Measurements from ENCODE around the gene ZBTB32. TPM values are rescaled to one million over a fixed set of nuclear protein-coding genes. Genes with fewer than 3 reads are reported as not detected.

ZBTB32 gene
- total and polyA plus RNA-seq, 9 donors = 0.41 TPM; not detected in 8

DNA sequence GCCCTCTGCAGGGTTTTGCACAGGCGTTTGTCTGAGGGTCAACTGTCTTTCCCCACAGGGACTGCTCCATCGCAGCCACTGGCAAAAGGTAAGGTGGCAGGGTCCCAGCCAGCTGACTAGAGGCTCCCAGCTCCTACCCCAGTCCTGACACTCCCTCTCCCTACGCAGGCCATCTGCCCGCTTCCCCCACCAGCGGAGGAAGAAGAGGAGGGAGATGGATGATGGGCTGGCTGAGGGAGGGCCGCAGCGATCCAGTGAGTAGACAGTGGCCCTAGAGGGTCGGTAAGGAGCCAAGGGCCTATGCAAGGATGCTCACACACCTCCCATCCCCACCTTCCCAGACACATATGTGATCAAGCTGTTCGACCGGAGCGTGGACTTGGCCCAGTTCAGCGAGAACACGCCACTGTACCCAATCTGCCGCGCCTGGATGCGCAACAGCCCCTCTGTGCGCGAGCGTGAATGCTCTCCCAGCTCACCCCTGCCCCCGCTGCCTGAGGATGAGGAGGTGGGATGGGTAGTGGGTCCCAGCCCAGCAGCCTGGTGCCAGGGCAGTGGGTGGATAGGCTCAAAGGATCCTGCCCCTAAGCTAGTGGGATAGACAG is 48.5 kb downstream of the ZBTB32 start:
- Histone ChIP-seq H3K4me1 (ENCODE audit: insufficient read depth) (peaks cover 13% of the 10 kb centered on the region), H3K27me3 (no peaks in the 10 kb centered on the region), H3K9me3 (no peaks in the 10 kb centered on the region), H3K36me3 (no peaks in the 10 kb centered on the region), H3K4me3 (no peak overlapping the region), H3K27ac (no peak overlapping the region)
- TF ChIP-seq, protein P1, sequence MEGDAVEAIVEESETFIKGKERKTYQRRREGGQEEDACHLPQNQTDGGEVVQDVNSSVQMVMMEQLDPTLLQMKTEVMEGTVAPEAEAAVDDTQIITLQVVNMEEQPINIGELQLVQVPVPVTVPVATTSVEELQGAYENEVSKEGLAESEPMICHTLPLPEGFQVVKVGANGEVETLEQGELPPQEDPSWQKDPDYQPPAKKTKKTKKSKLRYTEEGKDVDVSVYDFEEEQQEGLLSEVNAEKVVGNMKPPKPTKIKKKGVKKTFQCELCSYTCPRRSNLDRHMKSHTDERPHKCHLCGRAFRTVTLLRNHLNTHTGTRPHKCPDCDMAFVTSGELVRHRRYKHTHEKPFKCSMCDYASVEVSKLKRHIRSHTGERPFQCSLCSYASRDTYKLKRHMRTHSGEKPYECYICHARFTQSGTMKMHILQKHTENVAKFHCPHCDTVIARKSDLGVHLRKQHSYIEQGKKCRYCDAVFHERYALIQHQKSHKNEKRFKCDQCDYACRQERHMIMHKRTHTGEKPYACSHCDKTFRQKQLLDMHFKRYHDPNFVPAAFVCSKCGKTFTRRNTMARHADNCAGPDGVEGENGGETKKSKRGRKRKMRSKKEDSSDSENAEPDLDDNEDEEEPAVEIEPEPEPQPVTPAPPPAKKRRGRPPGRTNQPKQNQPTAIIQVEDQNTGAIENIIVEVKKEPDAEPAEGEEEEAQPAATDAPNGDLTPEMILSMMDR (IDR thresholded peaks at IDR 0.05) = no peak
- no peak for TF ChIP-seq EP300 (IDR thresholded peaks at IDR 0.05)
- TF ChIP-seq POLR2A (IDR thresholded peaks at IDR 0.05) = no peak
- DNase-seq = peak in 2 of 5 donors; percentile 44 to 59
- WGBS, 3 donors = 90 to 93% (median 92%) methylated on average over 20 of the region's 20 CpGs
- intact Hi-C loops (cut with DNase I) = no loop called here

DNA sequence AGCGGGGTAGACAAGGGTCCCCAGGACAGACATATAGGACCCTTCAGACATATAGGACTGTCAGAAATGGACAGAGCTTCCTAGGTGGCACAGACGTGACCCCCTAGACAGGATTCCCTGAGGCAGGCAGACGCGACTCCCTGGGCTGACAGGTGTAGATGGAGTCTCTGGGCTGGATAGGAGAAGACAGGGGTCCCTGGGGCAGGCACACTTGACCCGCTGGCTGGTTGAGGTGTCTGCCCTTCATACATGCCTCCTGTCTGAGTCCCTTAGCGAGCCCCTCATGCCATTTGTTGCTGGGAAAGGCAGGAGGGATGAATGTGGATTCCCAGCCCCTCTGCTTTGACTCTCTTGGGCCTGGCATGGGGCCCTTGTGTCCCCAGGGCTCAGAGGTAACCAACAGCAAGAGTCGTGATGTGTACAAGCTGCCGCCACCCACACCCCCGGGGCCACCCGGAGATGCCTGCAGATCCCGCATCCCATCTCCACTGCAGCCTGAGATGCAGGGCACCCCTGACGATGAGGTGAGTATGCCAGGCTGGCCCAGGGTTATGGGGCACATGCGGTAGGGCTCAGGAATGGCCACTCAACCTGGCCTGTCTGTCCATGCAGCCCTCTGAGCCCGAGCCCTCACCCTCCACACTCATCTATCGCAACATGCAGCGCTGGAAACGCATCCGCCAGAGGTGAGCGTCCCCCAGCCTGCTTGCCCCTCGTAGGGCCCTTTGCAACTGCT is 49.4 kb downstream of the ZBTB32 start:
- 89 to 93% (median 90%) methylated on average over 16 to 20 of the region's 20 CpGs for WGBS, 3 donors
- peak overlapping the region; percentile 21 to 97 for H3K27ac ChIP-seq

DNA sequence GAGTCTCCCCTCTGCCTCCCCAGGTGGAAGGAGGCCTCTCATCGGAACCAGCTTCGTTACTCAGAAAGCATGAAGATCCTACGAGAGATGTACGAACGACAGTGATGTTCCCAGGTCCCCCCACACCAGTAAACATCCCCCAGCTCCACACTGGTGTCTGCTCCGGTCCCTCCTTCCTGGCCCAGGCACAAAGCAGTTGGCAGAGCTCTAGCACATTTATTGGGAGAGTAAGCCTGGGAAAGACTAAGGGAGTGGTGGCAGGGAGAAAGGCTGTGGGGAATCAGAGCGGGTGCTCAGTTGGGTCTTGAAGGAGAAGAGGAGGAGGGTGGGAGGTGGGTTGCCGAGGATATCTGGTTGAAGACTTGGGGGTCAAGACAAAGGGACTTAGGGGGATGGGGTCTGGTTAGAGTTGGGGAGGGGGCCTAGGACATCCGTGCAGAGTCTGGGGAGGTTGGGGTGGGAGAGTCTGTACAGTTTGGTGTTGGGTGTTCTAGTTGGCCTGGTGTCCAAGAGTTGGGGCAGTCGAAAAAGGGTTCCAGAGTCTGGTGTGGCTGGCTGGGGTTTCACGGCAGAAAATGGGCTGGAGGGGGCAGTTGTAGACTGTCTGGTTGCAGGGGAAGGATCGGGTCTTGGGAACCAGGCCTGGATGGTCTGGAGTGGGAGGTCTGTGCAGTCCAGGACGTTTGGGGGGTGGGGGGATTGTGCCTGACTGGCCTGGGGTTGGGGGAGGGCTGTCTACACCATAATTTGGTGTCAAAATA is 50.2 kb downstream of the ZBTB32 start:
- H3K9me3 ChIP-seq = no peaks in the 10 kb centered on the region
- intact Hi-C loops (cut with DNase I) = no loop called here
- no peak for TF ChIP-seq POLR2A (IDR thresholded peaks at IDR 0.05)
- no peak overlapping the region for H3K4me3 ChIP-seq
- H3K4me1 ChIP-seq (ENCODE audit: insufficient read depth) = peaks cover 12% of the 10 kb centered on the region
- H3K27ac ChIP-seq = peak overlapping the region; percentile 90 to 97
- no peaks in the 10 kb centered on the region for H3K27me3 ChIP-seq
- DNase-seq = peak in 4 of 5 donors; percentile 46 to 58 (median 58)
- WGBS, 3 donors = 69 to 73% (median 70%) methylated on average over 13 of the region's 13 CpGs
- no peaks in the 10 kb centered on the region for H3K36me3 ChIP-seq

More for the DNA sequence above, 49.4 kb downstream of the ZBTB32 start:
- no peak overlapping the region for H3K4me3 ChIP-seq
- TF ChIP-seq POLR2A (IDR thresholded peaks at IDR 0.05) = no peak
- no peak for TF ChIP-seq EP300 (IDR thresholded peaks at IDR 0.05)
- TF ChIP-seq, protein P1 (IDR thresholded peaks at IDR 0.05) = no peak
- intact Hi-C loops (cut with DNase I) = no loop called here
- H3K36me3 ChIP-seq = no peaks in the 10 kb centered on the region
- no peaks in the 10 kb centered on the region for H3K27me3 ChIP-seq
- peaks cover 11% of the 10 kb centered on the region for H3K4me1 ChIP-seq (ENCODE audit: insufficient read depth)
- no peaks in the 10 kb centered on the region for H3K9me3 ChIP-seq
- DNase-seq = peak in 4 of 5 donors; percentile 46 to 56 (median 54)

DNA sequence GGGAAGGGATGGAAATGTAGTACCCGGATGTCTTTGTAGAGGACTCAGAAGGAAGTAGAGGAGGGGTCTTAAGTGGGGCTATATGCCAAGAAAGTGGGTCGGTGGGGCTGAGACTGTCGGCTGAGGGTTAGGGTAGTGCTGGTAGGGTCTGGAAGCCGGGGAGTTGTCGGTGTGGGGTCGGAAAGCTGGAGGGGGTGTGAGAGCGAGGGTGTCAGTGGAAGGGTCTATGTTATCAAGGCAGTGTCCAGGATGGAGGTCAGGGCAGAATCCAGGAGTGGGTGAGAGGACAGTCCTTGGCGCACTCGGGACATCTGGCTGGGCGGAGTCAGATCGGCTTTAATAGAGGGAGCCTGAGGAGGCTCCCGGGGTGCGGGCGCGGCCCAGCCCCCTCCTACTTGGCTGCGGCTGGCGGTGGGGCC is 50.8 kb downstream of the ZBTB32 start:
- Histone ChIP-seq H3K4me1 (ENCODE audit: insufficient read depth) (peaks cover 12% of the 10 kb centered on the region), H3K9me3 (no peaks in the 10 kb centered on the region), H3K4me3 (peak overlapping the region; percentile 37), H3K27me3 (no peaks in the 10 kb centered on the region), H3K27ac (peak overlapping the region; percentile 90 to 97), H3K36me3 (no peaks in the 10 kb centered on the region)
- no peak for DNase-seq
- intact Hi-C loops (cut with DNase I) = no loop called here
- WGBS, 3 donors = 15 to 26% (median 18%) methylated on average over 13 to 17 of the region's 17 CpGs
- TF ChIP-seq EP300 (IDR thresholded peaks at IDR 0.05) (no peak), POLR2A (IDR thresholded peaks at IDR 0.05) (no peak)
- TF ChIP-seq, protein P1 (IDR thresholded peaks at IDR 0.05) = no peak

Data from ovary (tissue), 9 donors.